ENCODE measurements around the gene MAPK1.

DNA sequence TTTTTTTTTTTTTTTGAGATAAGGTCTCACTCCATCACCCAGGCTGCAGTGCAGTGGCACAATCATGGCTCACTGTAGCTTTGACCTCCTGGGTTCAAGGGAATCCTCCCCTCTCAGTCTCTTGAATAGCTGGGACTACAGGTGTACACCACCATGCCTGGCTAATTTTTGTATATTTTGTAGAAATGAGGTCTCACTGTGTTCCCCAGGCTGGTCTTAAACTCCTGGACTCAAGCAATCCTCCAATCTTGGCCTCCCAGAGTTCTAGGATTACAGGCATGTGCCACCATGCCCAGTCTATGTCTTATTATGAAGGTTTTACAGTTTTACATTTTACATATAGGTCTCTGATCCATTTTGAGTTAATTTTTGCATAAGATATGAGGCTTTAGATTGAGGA, 20.4 kb upstream of the MAPK1 start:
- TF ChIP-seq, protein P1, sequence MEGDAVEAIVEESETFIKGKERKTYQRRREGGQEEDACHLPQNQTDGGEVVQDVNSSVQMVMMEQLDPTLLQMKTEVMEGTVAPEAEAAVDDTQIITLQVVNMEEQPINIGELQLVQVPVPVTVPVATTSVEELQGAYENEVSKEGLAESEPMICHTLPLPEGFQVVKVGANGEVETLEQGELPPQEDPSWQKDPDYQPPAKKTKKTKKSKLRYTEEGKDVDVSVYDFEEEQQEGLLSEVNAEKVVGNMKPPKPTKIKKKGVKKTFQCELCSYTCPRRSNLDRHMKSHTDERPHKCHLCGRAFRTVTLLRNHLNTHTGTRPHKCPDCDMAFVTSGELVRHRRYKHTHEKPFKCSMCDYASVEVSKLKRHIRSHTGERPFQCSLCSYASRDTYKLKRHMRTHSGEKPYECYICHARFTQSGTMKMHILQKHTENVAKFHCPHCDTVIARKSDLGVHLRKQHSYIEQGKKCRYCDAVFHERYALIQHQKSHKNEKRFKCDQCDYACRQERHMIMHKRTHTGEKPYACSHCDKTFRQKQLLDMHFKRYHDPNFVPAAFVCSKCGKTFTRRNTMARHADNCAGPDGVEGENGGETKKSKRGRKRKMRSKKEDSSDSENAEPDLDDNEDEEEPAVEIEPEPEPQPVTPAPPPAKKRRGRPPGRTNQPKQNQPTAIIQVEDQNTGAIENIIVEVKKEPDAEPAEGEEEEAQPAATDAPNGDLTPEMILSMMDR (conservative IDR thresholded peaks at IDR 0.05 in 1 of 2, IDR thresholded peaks at IDR 0.05 in 1 of 2; ENCODE audit: low read depth in 1 of 2, low read length in 2 of 2): no peak
- no peak for TF ChIP-seq EZH2 (IDR thresholded peaks at IDR 0.05; ENCODE audit: low read length, missing control alignments)

All from fibroblast of lung (primary cell).